T-helper 22 cell (primary cell): Measurements from ENCODE around the gene DNPH1.

Experiments used
- DNase-seq: peaks from one replicate; pipeline ENCODE4 v3.0.0-alpha.2; 2020; ENCODE audit warnings: low read depth

The DNPH1 gene

DNA sequence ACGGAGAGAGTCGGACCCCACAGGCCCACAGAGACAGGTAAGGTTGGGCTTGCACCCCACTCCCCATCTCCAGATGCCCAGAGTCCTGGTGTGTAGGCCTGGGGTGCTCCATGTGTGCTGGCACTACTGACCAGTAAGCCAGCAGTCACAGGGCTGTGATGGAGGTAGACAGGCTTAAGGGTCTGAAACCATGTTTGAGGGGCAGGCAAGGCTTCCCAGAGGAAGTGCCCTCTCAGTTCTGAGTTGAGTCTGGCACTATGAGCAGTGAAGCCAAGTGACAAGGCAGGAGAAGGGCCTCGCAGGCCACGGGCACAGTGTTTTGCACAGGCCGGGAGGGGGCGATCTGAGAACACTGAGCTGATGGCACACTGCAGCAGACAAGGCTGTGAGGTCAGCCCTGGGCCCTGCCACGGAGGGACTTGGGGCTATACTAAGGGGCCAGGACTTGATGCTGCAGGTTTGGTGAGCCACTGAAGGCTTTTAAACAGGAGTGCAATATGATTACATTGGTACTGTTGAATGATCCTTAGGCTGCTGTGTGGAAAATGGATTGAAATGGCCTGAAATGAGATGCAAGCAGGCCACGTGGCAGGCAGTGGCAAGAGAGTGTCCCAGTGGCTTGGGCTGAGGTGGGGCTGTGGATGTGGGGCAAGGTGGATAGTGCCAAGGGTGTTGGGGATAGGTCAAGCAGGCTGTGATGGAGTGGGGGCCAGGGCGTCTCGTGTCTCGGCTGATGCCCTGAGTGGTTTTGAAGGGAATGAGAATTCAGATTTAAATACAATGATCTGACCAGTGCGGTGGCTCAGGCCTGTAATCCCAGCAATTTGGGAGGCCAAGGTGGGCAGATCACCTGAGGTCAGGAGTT, 34.3 kb upstream of the DNPH1 start:
- peak; percentile 46 for DNase-seq

DNA sequence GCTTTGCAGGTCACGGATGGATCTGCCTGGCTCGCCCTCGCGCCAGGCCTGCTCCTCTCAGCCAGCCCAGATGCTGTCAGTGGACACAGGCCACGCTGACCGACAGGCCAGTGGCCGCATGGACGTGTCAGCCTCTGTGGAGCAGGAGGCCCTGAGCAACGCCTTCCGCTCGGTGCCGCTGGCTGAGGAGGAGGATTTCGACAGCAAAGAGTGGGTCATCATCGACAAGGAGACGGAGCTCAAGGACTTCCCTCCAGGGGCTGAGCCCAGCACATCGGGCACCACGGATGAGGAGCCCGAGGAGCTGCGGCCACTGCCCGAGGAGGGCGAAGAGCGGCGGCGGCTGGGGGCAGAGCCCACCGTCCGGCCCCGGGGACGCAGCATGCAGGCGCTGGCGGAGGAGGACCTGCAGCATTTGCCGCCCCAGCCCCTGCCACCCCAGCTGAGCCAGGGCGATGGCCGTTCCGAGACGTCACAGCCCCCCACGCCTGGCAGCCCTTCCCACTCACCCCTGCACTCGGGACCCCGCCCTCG, 33.6 kb upstream of the DNPH1 start:
- DNase-seq = no peak

DNA sequence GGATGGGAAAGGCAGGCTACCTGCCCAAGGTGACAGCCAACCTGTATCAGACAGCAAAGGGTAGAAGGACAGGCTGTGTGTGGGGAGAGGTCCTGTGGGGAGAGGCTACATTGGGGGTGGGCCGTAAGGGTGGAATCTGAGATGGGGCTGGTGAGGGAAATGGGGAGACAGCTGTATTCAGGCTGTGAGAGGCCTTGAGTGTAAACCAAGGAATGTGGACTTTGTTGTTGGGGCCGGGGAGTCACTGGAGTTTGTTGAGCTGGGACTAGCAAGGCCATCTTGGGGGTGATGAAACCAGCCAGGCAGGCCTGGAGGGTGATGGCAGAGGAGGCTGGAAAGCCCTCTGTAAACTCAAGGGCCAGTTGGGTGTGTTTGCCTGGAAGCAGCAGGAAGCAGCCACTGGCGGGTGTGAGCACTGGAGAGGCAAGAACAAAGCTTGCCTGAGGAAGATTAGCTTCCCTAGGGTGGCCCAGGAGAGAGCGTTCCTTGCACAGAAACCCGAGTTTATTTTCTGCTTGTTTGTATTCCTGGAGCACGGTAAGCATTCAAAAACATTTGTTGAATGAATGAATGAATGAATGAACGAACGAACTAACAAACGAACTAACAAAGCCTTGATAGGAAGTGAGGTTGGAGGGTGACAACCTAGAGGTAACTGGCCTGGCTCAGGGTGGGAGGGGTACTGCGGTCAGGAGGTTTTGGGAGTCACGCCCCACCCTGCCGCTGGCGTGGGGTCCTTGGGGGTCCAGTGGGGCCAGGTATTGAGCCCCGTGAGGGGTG, 32.9 kb upstream of the DNPH1 start:
- DNase-seq = no peak

DNA sequence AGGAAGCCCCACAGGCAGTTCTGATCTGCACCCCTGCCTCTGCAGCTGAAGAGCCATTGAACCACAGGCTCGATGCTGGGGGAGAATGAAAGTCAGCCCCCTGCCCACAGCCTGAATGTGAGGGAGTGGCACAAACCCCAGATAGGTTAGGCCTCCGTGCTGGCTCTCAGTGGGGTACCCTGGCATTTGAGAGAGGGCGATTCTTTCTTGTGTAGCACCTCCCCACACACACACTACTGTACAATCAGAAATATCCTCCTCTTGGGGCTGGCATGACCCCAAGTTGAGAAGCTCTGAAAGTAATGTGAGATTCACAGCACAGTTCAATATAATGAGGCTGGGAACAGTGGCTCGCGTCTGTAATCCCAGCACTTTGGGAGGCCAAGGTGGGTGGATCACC, 31.9 kb upstream of the DNPH1 start:
- no peak for DNase-seq

DNA sequence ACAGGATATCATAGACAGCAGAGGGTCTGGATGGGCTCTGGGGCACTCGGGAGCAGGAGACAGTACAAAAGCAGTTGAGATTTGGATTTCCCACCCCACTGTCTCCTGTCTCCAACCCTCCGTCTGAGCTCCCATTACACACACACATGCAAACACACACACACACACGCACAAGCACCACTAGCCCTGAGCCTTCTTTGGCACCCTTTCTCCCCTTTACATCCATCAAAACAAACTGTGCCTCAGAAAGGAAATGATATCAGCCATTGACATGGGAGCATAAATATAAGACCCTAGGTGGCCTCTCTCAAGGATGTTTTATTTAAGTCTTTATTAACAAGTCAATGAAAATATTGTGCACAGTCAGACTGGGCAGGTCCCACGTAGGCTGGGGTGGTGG, 31.5 kb upstream of the DNPH1 start:
- no peak for DNase-seq

DNA sequence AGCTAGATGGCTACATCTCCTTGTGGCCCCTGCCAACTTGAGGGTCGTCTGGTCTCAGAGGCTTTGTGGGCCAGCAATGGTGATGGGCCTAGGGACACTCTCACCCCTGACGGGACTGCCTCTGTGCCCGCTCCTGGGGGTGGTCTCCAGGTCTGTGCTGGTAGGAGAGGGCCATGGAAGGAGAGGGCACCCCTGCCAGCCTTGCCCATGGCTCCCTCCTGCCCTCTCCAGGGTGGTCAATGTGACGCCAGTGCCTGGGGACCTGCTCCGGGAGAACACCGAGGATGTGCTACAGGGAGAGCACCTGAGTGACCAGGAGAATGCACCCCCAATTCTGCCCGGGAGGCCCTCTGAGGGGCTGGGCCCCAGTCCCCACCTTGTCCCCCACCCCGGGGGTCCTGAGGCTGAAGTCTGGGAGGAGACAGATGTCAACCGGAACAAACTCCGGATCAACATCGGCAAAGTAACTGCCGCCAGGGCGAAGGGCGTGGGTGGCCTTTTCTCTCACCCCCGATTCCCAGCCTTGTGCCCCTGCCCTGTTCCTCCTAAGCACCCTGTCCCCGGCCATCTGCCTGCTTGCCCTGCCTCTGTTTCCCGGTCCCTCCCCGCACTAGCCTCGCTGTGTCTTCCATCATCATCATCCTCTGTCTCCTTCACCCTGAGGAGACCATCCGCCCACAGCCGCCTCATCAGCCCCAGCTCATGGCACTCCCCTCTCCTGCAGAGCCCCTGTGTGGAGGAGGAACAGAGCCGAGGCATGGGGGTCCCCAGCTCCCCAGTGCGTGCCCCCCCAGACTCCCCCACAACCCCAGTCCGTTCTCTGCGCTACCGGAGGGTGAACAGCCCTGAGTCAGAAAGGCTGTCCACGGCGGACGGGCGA, 29.8 kb upstream of the DNPH1 start:
- DNase-seq = no peak

DNA sequence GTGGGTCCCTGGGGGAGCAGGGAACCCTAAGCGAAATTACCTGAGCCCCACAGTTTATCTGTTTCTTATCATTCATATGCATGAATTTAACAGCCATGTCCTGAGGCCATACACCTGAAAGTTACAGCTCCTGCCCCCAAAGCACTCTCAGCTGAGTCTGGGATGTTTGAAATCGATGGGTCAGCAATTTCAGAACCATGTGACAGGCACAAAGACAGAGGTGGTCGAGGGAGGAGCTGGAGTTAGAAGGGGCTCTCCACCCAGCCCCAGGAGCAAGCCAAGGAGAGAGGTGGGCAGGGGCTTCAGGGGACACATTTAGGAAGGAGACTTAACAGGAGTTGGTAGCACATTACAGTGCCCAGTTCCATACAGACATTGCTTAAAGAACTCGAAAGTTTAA, 28.9 kb upstream of the DNPH1 start:
- no peak for DNase-seq

DNA sequence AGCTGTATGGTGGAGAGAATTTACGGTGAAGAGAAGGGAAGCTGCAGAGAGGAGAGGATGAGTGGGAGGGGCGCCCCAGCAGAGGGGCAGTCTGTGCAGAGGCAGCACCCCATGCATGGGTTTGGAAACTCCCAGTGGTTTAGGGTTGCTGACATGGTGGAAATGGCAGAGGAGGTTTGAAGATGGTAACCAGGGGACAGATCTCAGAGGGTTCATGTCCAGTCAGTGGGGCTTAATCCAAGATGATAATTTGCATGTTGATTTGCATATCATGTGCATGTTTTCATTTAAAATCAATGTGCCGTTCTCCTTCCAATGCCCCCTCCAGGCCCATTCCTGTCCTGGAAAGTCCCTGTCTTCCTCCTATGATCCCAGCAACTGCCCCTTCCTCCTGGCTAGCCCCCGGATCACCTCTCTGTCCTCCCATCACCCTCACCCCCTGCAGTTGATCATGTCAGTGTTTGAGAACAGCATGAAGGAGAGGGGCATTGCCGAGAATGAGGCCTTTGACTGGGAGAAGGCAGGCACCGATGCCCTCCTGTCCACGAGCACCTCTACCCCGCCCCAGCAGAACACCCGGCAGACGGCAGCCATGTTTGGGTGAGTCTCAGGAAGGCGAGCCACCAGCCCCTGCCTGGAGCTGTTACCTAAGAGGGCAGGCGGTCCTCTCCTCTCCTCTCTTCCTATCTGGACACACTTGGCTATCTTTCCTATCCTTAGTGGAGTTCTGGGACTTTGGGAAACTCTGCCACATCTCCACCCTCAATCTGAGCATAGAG, 28.3 kb upstream of the DNPH1 start:
- no peak for DNase-seq

DNA sequence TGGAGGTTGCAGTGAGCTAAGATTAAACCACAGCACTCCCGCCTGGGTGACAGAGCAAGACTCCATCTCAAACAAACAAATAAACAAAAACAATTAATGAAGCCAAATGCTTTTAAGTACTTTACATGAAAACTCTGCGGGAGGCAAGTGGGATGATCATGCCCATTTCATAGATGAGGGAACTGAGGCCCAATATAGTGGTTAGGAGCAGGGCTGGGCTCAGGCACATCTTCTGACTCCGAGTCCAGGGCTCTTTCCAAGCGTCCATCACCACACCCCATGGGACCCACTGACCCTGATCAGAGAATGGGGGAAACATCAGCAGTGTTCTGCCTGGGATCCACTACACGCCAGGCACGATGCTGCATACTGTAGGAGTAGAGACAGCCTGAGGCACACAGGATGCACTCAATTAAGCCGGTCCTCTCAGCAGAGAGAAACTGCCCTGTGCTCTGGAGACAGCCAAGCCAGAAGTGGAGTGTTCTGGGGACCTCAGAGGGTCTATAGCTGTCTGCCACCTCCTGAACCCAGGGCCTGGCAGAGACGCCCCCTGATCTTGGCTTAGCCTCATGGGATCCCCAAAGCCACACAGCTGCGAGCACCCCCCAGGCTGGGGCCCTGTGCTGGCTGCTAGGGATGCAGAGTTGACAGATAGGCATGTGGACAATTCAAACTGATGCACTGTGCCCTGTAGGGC, 27.5 kb upstream of the DNPH1 start:
- no peak for DNase-seq

DNA sequence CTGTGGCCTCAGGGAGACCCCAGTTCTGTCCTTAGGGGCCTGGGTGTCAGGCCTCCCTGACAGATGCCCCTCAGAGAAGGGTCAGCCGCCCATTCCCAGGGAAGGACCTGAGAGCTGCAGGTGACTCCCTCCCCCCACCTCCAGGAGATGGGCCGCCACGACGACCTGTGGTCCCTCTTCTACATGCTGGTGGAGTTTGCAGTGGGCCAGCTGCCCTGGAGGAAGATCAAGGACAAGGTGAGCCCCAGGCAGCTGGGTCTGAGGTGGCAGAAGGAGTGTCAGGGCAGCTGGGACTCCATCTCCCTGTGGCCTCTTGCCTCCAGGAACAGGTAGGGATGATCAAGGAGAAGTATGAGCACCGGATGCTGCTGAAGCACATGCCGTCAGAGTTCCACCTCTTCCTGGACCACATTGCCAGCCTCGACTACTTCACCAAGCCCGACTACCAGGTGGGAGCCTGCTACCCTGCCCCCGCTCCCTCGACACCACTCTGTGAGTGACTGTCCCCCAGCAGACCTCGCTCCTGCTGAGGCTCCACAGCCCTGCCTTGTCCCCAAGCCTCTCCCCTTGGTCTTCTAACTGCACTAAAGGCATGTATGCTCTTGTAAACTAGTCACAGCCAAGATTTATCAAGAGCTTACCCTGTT, 26.2 kb upstream of the DNPH1 start:
- DNase-seq = no peak

DNA sequence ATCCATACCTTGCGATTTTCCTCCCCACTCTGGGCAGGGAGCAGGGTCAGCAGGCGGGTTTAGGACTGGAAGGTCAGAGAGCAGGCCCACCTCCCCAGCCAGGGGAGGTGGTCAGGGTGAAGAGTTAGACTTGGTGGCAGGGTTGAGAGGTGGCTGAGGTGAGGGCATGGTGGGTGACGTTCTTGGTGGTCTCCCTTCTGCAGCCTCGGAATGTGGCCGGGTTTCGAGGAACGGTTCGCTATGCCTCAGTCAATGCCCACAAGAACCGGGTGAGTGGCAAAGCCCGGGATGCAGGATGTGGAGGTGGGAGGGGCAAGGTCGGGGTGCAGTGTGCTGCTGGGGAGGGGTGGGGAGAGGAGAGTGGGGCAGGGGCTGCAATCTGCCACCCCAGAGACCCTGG, 25.6 kb upstream of the DNPH1 start:
- no peak for DNase-seq

DNA sequence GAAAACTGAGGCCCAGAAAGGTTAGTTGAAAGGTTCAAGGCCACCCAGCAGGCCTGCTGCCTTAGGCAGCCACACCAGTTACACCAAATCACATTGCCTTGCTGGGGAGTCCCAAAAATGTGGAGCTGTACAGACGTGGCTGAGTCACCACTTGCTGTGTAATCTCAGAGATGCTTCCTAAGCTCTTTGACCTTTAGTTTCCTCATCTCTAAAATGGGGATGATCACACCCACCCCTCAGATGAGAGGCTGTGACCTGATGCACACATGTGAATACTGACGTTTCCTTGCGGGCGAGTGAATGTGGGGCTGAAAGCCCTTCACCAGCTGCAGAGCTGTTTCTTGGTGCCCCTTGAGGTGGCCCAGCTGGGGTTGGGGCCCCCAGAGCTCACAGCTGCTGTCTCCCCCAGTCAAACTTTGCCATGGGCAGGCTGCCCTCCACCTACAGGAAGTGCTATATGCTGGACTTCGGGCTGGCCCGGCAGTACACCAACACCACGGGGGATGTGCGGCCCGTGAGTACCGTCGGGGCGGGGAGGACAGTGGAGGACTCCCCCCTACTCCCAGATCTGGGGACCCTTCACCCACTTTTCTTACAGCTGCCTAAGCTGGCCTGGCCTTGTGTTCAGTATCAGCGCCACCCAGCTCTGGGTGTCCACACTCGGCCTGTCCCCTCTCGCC, 25.0 kb upstream of the DNPH1 start:
- no peak for DNase-seq

DNA sequence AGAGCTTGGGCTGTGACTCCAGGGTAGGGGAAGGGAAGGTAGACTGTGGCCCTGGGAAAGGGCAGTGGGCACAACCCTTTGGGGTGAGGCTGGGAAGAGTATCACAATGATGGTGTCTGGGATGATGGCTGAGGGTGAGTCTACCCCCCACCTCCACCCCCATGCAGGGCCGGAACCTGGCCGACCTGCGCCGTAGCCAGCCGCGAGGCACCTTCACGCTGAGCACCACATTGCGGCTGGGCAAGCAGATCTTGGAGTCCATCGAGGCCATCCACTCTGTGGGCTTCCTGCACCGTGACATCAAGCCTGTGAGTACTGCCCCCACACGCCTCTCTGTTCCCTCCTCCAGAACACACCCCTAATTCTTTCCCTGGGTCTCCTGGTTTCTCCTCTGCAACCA, 24.1 kb upstream of the DNPH1 start:
- DNase-seq = no peak

DNA sequence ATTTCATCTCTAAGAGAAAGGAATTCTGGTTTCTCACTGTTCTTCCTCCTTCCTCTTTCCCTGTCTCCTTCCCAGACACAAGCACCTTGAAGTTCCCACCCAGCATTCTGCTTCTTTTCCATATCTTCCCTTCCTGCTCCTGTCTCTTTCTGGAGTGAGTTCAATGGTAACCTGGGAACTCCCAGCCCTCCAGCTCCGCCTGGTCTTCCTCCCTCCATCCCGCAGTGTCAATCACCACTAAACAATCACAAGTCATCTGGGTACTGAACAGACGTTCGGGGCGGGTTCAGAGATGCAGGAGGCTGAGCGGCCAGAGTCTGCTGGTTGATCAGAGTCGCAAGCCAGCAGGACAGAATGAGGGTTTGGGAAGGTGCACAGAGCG, 21.7 kb upstream of the DNPH1 start:
- DNase-seq = no peak

DNA sequence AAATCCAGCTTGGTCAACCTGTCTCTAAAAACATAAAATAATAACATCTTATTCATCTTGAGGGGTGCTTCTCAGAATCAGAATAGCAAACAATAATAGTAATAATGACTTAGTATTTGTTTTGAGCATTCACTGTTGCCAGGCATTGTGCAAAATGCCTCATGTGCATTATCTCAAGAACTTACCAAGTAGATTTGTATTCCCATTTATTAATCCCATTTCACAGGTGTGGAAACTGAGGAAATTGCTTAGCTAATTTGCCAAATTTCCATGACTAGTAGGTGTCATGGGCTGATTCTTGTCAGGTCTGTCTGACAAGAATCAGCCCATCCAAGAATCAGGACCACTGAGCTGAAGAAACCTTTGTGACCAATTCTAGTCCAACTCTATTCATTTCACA, 19.5 kb upstream of the DNPH1 start:
- DNase-seq = no peak

DNA sequence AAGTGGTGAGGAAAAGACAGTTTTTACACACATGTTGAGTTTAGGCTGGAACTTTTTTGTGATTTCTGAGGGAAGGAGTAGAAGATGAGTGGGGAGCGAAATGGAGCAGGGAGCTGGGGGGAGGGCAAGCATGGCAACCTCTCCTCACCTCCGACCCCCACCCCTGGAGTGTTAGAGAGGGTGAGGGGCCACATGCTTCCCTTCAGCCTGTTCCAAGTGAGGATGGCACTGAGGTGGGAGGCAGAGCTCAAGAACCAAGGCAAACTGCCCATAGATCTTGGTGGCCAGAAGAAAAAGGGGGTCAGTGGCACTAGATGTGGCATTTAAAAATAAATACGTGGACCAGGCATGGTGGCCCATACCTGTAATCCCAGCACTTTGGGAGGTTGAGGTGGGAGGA, 18.8 kb upstream of the DNPH1 start:
- DNase-seq = no peak

DNA sequence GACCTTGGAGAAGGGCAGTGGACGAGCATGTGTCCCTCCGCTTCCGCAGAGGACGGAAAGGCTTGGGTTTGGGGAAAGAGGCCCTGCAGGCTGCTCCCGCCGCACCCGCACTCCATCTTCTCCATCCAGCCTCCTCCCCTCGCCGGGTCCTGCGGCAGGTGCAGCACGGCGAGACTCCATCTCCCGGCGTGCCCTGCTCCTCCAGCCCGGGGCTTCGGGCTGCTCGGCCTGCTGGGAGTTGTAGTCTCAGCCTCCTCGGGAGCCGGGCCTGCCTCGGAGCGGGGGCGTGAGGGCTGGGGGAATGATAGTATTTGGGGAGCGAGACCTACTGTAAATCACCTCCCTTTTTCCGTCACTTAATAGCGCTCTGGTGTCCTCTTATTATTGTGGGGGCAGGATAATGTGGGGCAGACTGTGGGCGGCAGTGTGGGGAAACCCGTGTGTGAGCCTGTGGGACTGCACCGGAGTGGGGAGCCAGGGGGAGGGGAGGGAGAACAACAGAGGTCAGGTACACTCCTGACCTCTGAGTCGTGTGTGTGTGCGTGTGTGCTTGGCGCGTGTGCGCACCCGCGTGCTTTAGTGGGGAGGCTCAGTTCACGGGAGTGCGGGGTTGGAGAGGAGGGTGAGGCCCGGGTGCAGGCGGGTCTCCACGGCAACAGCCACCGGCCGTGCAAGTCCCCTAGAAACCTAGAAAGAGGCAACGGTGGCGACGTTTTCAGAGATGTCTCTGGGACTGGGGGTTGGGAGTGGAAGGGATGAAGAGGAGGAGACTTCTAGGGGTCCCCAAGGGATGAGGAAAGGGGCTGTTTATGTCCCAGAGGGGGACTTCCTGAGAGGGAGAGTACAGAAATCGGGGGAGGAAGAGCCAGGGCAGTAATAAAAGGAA, 18.1 kb upstream of the DNPH1 start:
- DNase-seq = peak; percentile 66

DNA sequence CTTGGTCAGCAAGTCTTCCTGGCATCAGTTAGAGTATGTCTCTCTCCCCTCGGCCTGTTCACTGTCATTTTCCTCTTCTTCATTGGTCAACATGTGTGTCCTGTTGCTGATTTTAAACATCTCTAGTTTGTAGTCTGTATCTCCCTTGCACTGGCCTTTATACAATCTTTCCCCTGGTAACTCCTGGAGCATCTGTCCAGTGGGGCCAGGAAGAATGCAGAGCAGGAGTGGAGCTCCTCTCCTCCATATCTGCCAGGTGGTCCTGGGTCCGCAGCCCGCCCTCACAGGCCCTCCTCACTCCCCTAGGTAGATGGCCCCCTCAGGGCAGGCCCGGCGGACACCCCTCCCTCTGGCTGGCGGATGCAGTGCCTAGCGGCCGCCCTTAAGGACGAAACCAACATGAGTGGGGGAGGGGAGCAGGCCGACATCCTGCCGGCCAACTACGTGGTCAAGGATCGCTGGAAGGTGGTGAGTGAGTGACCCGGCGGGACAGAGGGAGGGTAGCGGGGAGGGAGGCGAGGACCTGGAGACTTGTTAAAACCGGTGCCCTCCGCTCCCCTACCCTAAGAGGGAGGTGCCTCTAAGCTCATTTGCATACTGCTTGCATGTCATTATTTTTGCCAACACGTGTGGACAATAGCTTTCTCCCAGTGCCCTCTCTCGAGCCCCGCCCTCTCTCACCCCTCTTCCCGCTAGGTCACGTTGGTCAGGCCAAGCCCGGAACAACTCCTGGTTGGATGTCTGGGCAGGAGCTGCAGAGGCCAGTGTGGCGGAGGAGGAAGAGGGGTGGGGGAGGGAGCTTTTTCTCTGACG, 17.2 kb upstream of the DNPH1 start:
- DNase-seq = peak; percentile 18
